WTC11 (cell line): ENCODE results near the gene AADACL2.

ENCODE experiments used
- ESRRA ChIP-seq: sonication (generic); formaldehyde crosslinking; IDR thresholded peaks from 2 replicates; pipeline ENCODE4 v1.8.1; 2022; ENCODE audit warnings: mild to moderate bottlenecking, missing genetic modification reagents, borderline replicate concordance
- ETV6 ChIP-seq: sonication (generic); formaldehyde crosslinking; IDR thresholded peaks from 2 replicates; pipeline ENCODE4 v1.8.1; 2022; ENCODE audit warnings: mild to moderate bottlenecking, missing genetic modification reagents
- IRF2 ChIP-seq: sonication (generic); formaldehyde crosslinking; IDR thresholded peaks from 2 replicates; pipeline ENCODE4 v1.8.0; 2022; ENCODE audit warnings: low read depth, missing genetic modification reagents, borderline replicate concordance
- JUN ChIP-seq: sonication (generic); formaldehyde crosslinking; IDR thresholded peaks from 2 replicates; pipeline ENCODE4 v1.8.0; 2023; ENCODE audit warnings: mild to moderate bottlenecking, missing genetic modification reagents
- NFYB ChIP-seq: sonication (generic); formaldehyde crosslinking; conservative IDR thresholded peaks from 2 replicates; pipeline ENCODE4 v1.8.0; 2022; ENCODE audit warnings: low read depth, missing genetic modification reagents
- OVOL2 ChIP-seq: fragments of 250-450 bp; sonication (Bioruptor Pico); IDR thresholded peaks from 2 replicates; pipeline ENCODE4 v1.9.0; 2021; ENCODE audit warnings: mild to moderate bottlenecking, borderline replicate concordance
- ZBTB21 ChIP-seq: sonication (generic); formaldehyde crosslinking; IDR thresholded peaks from 2 replicates; pipeline ENCODE4 v1.8.1; 2023; ENCODE audit warnings: mild to moderate bottlenecking, missing genetic modification reagents, borderline replicate concordance
- TF ChIP-seq, protein P1 (sequence below): fragments of 200-600 bp; IDR thresholded peaks from 2 replicates; pipeline ENCODE4 v1.8.0; 2022; ENCODE audit warnings: antibody characterized with exemption
- TF ChIP-seq, protein P2 (sequence below): sonication (generic); formaldehyde crosslinking; IDR thresholded peaks from 2 replicates; pipeline ENCODE4 v1.8.0; 2022; ENCODE audit warnings: missing genetic modification reagents
- TF ChIP-seq, protein P3 (sequence below): sonication (generic); formaldehyde crosslinking; IDR thresholded peaks from 2 replicates; pipeline ENCODE4 v1.8.1; 2022; ENCODE audit warnings: missing genetic modification reagents, borderline replicate concordance
- TF ChIP-seq, protein P4 (sequence below): fragments of 250-450 bp; sonication (Bioruptor Pico); IDR thresholded peaks from 2 replicates; pipeline ENCODE4 v2.1.2; 2022; ENCODE audit warnings: mild to moderate bottlenecking, moderate library complexity
- TF ChIP-seq, protein P5 (sequence below): sonication (generic); formaldehyde crosslinking; IDR thresholded peaks from 2 replicates; pipeline ENCODE4 v1.8.1; 2022; ENCODE audit warnings: mild to moderate bottlenecking, missing genetic modification reagents, moderate library complexity, borderline replicate concordance
- TF ChIP-seq, protein P6 (sequence below): sonication (generic); formaldehyde crosslinking; IDR thresholded peaks from 2 replicates; pipeline ENCODE4 v1.8.1; 2023; ENCODE audit warnings: mild to moderate bottlenecking, missing genetic modification reagents, moderate library complexity

DNA sequence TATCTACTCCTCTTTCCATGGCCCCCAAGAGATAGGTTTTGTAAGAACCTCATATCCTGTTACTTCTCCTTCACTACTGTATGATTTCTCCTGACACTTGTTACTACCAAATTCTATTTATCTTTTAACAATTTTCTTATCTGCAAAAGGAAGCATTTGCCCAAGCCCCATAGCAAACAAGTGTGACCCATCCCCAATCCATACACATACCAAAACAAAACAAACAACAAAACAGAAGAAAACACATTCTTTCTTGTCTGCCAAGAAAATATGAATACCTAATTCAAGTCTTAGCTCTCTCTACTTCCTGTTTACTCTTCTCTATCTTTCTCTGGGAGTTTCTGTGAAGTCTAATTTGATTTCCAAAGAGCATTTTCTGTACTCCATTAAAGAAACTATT is 41.2 kb downstream of the AADACL2 start:
- TF ChIP-seq, protein P1, sequence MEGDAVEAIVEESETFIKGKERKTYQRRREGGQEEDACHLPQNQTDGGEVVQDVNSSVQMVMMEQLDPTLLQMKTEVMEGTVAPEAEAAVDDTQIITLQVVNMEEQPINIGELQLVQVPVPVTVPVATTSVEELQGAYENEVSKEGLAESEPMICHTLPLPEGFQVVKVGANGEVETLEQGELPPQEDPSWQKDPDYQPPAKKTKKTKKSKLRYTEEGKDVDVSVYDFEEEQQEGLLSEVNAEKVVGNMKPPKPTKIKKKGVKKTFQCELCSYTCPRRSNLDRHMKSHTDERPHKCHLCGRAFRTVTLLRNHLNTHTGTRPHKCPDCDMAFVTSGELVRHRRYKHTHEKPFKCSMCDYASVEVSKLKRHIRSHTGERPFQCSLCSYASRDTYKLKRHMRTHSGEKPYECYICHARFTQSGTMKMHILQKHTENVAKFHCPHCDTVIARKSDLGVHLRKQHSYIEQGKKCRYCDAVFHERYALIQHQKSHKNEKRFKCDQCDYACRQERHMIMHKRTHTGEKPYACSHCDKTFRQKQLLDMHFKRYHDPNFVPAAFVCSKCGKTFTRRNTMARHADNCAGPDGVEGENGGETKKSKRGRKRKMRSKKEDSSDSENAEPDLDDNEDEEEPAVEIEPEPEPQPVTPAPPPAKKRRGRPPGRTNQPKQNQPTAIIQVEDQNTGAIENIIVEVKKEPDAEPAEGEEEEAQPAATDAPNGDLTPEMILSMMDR: no peak
- TF ChIP-seq ETV6 (CRISPR knock-in tag) (no peak), ESRRA (CRISPR knock-in tag) (no peak), IRF2 (CRISPR knock-in tag) (no peak), ZBTB21 (CRISPR knock-in tag) (no peak), OVOL2 (no peak), NFYB (CRISPR knock-in tag) (no peak), JUN (CRISPR knock-in tag) (no peak)
- TF ChIP-seq, protein P2, sequence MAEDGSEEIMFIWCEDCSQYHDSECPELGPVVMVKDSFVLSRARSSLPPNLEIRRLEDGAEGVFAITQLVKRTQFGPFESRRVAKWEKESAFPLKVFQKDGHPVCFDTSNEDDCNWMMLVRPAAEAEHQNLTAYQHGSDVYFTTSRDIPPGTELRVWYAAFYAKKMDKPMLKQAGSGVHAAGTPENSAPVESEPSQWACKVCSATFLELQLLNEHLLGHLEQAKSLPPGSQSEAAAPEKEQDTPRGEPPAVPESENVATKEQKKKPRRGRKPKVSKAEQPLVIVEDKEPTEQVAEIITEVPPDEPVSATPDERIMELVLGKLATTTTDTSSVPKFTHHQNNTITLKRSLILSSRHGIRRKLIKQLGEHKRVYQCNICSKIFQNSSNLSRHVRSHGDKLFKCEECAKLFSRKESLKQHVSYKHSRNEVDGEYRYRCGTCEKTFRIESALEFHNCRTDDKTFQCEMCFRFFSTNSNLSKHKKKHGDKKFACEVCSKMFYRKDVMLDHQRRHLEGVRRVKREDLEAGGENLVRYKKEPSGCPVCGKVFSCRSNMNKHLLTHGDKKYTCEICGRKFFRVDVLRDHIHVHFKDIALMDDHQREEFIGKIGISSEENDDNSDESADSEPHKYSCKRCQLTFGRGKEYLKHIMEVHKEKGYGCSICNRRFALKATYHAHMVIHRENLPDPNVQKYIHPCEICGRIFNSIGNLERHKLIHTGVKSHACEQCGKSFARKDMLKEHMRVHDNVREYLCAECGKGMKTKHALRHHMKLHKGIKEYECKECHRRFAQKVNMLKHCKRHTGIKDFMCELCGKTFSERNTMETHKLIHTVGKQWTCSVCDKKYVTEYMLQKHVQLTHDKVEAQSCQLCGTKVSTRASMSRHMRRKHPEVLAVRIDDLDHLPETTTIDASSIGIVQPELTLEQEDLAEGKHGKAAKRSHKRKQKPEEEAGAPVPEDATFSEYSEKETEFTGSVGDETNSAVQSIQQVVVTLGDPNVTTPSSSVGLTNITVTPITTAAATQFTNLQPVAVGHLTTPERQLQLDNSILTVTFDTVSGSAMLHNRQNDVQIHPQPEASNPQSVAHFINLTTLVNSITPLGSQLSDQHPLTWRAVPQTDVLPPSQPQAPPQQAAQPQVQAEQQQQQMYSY (CRISPR knock-in tag): no peak
- TF ChIP-seq, protein P3, sequence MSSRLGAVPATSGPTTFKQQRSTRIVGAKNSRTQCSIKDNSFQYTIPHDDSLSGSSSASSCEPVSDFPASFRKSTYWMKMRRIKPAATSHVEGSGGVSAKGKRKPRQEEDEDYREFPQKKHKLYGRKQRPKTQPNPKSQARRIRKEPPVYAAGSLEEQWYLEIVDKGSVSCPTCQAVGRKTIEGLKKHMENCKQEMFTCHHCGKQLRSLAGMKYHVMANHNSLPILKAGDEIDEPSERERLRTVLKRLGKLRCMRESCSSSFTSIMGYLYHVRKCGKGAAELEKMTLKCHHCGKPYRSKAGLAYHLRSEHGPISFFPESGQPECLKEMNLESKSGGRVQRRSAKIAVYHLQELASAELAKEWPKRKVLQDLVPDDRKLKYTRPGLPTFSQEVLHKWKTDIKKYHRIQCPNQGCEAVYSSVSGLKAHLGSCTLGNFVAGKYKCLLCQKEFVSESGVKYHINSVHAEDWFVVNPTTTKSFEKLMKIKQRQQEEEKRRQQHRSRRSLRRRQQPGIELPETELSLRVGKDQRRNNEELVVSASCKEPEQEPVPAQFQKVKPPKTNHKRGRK (CRISPR knock-in tag): no peak
- TF ChIP-seq, protein P4, sequence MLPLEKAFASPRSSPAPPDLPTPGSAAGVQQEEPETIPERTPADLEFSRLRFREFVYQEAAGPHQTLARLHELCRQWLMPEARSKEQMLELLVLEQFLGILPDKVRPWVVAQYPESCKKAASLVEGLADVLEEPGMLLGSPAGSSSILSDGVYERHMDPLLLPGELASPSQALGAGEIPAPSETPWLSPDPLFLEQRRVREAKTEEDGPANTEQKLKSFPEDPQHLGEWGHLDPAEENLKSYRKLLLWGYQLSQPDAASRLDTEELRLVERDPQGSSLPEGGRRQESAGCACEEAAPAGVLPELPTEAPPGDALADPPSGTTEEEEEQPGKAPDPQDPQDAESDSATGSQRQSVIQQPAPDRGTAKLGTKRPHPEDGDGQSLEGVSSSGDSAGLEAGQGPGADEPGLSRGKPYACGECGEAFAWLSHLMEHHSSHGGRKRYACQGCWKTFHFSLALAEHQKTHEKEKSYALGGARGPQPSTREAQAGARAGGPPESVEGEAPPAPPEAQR (CRISPR knock-in tag): no peak
- TF ChIP-seq, protein P5, sequence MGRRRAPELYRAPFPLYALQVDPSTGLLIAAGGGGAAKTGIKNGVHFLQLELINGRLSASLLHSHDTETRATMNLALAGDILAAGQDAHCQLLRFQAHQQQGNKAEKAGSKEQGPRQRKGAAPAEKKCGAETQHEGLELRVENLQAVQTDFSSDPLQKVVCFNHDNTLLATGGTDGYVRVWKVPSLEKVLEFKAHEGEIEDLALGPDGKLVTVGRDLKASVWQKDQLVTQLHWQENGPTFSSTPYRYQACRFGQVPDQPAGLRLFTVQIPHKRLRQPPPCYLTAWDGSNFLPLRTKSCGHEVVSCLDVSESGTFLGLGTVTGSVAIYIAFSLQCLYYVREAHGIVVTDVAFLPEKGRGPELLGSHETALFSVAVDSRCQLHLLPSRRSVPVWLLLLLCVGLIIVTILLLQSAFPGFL (CRISPR knock-in tag): no peak
- TF ChIP-seq, protein P6, sequence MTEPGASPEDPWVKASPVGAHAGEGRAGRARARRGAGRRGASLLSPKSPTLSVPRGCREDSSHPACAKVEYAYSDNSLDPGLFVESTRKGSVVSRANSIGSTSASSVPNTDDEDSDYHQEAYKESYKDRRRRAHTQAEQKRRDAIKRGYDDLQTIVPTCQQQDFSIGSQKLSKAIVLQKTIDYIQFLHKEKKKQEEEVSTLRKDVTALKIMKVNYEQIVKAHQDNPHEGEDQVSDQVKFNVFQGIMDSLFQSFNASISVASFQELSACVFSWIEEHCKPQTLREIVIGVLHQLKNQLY (CRISPR knock-in tag): no peak
